Nephron progenitor cell (in vitro differentiated cells): ENCODE data around the gene GXYLT1.
A peak's percentile ranks its signal among the peaks of the same experiment; 100 is the strongest.

Experiments
- DNase-seq: peaks from one replicate; pipeline ENCODE4 v3.0.0; 2021
- H3K27ac Mint-ChIP-seq: 2 replicates; pipeline ENCODE4 v1.8.0; 2021; ENCODE audit warnings: mild to moderate bottlenecking, moderate library complexity, mixed read lengths
- H3K27me3 Mint-ChIP-seq: 2 replicates; pipeline ENCODE4 v1.8.0; 2021; ENCODE audit warnings: mild to moderate bottlenecking, low read depth, mixed read lengths; ENCODE audit not compliant: poor library complexity
- H3K36me3 Mint-ChIP-seq: 2 replicates; pipeline ENCODE4 v1.8.0; 2021; ENCODE audit warnings: low read depth, mixed read lengths
- H3K4me1 Mint-ChIP-seq: 2 replicates; pipeline ENCODE4 v1.8.0; 2021; ENCODE audit warnings: mixed read lengths
- H3K4me3 Mint-ChIP-seq: 2 replicates; pipeline ENCODE4 v1.8.0; 2021; ENCODE audit warnings: mild to moderate bottlenecking, moderate library complexity, mixed read lengths
- H3K9me3 Mint-ChIP-seq: 2 replicates; pipeline ENCODE4 v1.8.0; 2021; ENCODE audit warnings: mild to moderate bottlenecking, moderate library complexity, mixed read lengths
- CTCF ChIP-seq: fragments of 200-600 bp; sonication (generic); IDR thresholded peaks from 2 replicates; pipeline ENCODE4 v1.5.0; 2021; ENCODE audit warnings: antibody characterized with exemption

Gene GXYLT1

GRCh38 chr12:42186793-42187192, 42.1 kb upstream of the GXYLT1 start:
- no peak for TF ChIP-seq CTCF
- Mint-ChIP-seq H3K4me3 (no peak overlapping the region), H3K36me3 (peaks cover 24% of the 10 kb centered on the region), H3K27me3 (no peaks in the 10 kb centered on the region), H3K27ac (no peak overlapping the region), H3K4me1 (peaks cover 11% of the 10 kb centered on the region), H3K9me3 (no peaks in the 10 kb centered on the region)
- no peak for DNase-seq

GRCh38 chr12:42182394-42182793, 37.7 kb upstream of the GXYLT1 start:
- Mint-ChIP-seq H3K27me3 (no peaks in the 10 kb centered on the region), H3K9me3 (peaks cover 4% of the 10 kb centered on the region), H3K36me3 (peaks cover 40% of the 10 kb centered on the region), H3K4me3 (no peak overlapping the region), H3K4me1 (peaks cover 6% of the 10 kb centered on the region), H3K27ac (no peak overlapping the region)
- TF ChIP-seq CTCF: no peak
- DNase-seq: no peak

- Mint-ChIP-seq H3K4me3 (no peak overlapping the region), H3K27ac (peak overlapping the region; percentile 86), H3K27me3 (no peaks in the 10 kb centered on the region), H3K36me3 (peaks cover 48% of the 10 kb centered on the region), H3K9me3 (peaks cover 16% of the 10 kb centered on the region), H3K4me1 (peaks cover 6% of the 10 kb centered on the region)
- no peak for TF ChIP-seq CTCF
- no peak for DNase-seq
These were observed 36.4 kb upstream of the GXYLT1 start for GRCh38 chr12:42180990-42181596.

GRCh38 chr12:42178101-42178500, 33.4 kb upstream of the GXYLT1 start:
- Mint-ChIP-seq H3K36me3 (peaks cover 47% of the 10 kb centered on the region), H3K9me3 (peaks cover 29% of the 10 kb centered on the region), H3K4me3 (no peak overlapping the region), H3K4me1 (peaks cover 9% of the 10 kb centered on the region), H3K27ac (no peak overlapping the region), H3K27me3 (no peaks in the 10 kb centered on the region)
- no peak for TF ChIP-seq CTCF
- no peak for DNase-seq

- peaks cover 3% of the 10 kb centered on the region for H3K4me1 Mint-ChIP-seq
- DNase-seq: no peak
- TF ChIP-seq CTCF: no peak
- no peak overlapping the region for H3K4me3 Mint-ChIP-seq
- peaks cover 63% of the 10 kb centered on the region for H3K36me3 Mint-ChIP-seq
- no peaks in the 10 kb centered on the region for H3K27me3 Mint-ChIP-seq
- H3K9me3 Mint-ChIP-seq: peaks cover 29% of the 10 kb centered on the region
- no peak overlapping the region for H3K27ac Mint-ChIP-seq
These were observed 30.3 kb upstream of the GXYLT1 start for GRCh38 chr12:42174978-42175377.

- H3K27me3 Mint-ChIP-seq: no peaks in the 10 kb centered on the region
- H3K9me3 Mint-ChIP-seq: peaks cover 29% of the 10 kb centered on the region
- no peak overlapping the region for H3K4me3 Mint-ChIP-seq
These were observed 29.4 kb upstream of the GXYLT1 start for GRCh38 chr12:42173961-42174521.

More at GRCh38 chr12:42173961-42174521, 29.4 kb upstream of the GXYLT1 start:
- TF ChIP-seq CTCF: no peak
- peaks cover 3% of the 10 kb centered on the region for H3K4me1 Mint-ChIP-seq
- peaks cover 64% of the 10 kb centered on the region for H3K36me3 Mint-ChIP-seq
- DNase-seq: no peak
- H3K27ac Mint-ChIP-seq: peak overlapping the region; percentile 89
